SK-N-SH treated with all-trans-retinoic acid at 6 μM for 48 hours (cell line): ENCODE measurements around the gene MPP7.

ENCODE experiments used
- ATAC-seq: fragments of 200-7000 bp; cut with Tn5 transposase; 3 replicates; pipeline ENCODE4 v1.9.1; 2020; ENCODE audit warnings: mild to moderate bottlenecking, moderate library complexity
- ARNTL ChIP-seq: fragments of 450-650 bp; formaldehyde crosslinking; IDR thresholded peaks from 2 replicates; pipeline ENCODE4 v1.5.0; 2020; ENCODE audit warnings: low read depth, mild to moderate bottlenecking, moderate library complexity, borderline replicate concordance
- BACH2 ChIP-seq: fragments of 250-450 bp; sonication (Bioruptor Pico); IDR thresholded peaks from 2 replicates; pipeline ENCODE4 v1.9.0; 2021; ENCODE audit warnings: mild to moderate bottlenecking, borderline replicate concordance
- CSDC2 ChIP-seq: fragments of 250-450 bp; sonication (Bioruptor Pico); IDR thresholded peaks from 2 replicates; pipeline ENCODE4 v1.5.0; 2020; ENCODE audit warnings: mild to moderate bottlenecking, moderate library complexity
- ESRRG ChIP-seq: fragments of 250-450 bp; sonication (Bioruptor Pico); IDR thresholded peaks from 2 replicates; pipeline ENCODE4 v1.6.1; 2021; ENCODE audit warnings: mild to moderate bottlenecking
- GLIS3 ChIP-seq: fragments of 250-450 bp; sonication (Bioruptor Pico); IDR thresholded peaks from 2 replicates; pipeline ENCODE4 v1.5.0; 2020; ENCODE audit warnings: mild to moderate bottlenecking, moderate library complexity
- ISL1 ChIP-seq: fragments of 250-450 bp; sonication (Bioruptor Pico); IDR thresholded peaks from 2 replicates; pipeline ENCODE4 v2.1.2; 2022; ENCODE audit warnings: mild to moderate bottlenecking, moderate library complexity
- OSR1 ChIP-seq: fragments of 250-450 bp; sonication (Bioruptor Pico); IDR thresholded peaks from 2 replicates; pipeline ENCODE4 v1.8.0; 2022; ENCODE audit warnings: moderate library complexity, mild to moderate bottlenecking, inconsistent platforms
- PATZ1 ChIP-seq: fragments of 250-450 bp; sonication (Bioruptor Pico); IDR thresholded peaks from 2 replicates; pipeline ENCODE4 v1.8.0; 2020; ENCODE audit warnings: mild to moderate bottlenecking, moderate library complexity, borderline replicate concordance
- POU6F1 ChIP-seq: fragments of 250-450 bp; sonication (Bioruptor Pico); IDR thresholded peaks from 2 replicates; pipeline ENCODE4 v1.8.0; 2021; ENCODE audit warnings: low read depth, mild to moderate bottlenecking, moderate library complexity, borderline replicate concordance
- PPARA ChIP-seq: fragments of 250-450 bp; sonication (Bioruptor Pico); IDR thresholded peaks from 2 replicates; pipeline ENCODE4 v1.5.0; 2020; ENCODE audit warnings: mild to moderate bottlenecking, borderline replicate concordance
- RARB ChIP-seq: fragments of 250-450 bp; sonication (Bioruptor Pico); IDR thresholded peaks from 2 replicates; pipeline ENCODE4 v1.8.0; 2021; ENCODE audit warnings: mild to moderate bottlenecking, moderate library complexity
- SNAI2 ChIP-seq: fragments of 250-450 bp; sonication (Bioruptor Pico); IDR thresholded peaks from 2 replicates; pipeline ENCODE4 v1.5.0; 2020; ENCODE audit warnings: mild to moderate bottlenecking, moderate library complexity
- TCF4 ChIP-seq: fragments of 250-450 bp; sonication (Bioruptor Pico); IDR thresholded peaks from 2 replicates; pipeline ENCODE4 v1.8.0; 2021; ENCODE audit warnings: mild to moderate bottlenecking, moderate library complexity, borderline replicate concordance
- TSHZ2 ChIP-seq: fragments of 250-450 bp; sonication (Bioruptor Pico); IDR thresholded peaks from 2 replicates; pipeline ENCODE4 v1.5.0; 2020; ENCODE audit warnings: mild to moderate bottlenecking, moderate library complexity
- ZC3H10 ChIP-seq: fragments of 250-450 bp; sonication (Bioruptor Pico); IDR thresholded peaks from 2 replicates; pipeline ENCODE4 v1.5.1; 2021; ENCODE audit warnings: mild to moderate bottlenecking, moderate library complexity
- ZFP3 ChIP-seq: fragments of 250-450 bp; sonication (Bioruptor Pico); IDR thresholded peaks from 2 replicates; pipeline ENCODE4 v1.5.0; 2020; ENCODE audit warnings: mild to moderate bottlenecking, moderate library complexity
- ZNF565 ChIP-seq: fragments of 450-650 bp; formaldehyde crosslinking; conservative IDR thresholded peaks from 2 replicates; pipeline ENCODE4 v1.5.0; 2020; ENCODE audit warnings: low read depth, mild to moderate bottlenecking, moderate library complexity
- ZNF70 ChIP-seq: fragments of 450-650 bp; formaldehyde crosslinking; IDR thresholded peaks from 2 replicates; pipeline ENCODE4 v1.5.0; 2020; ENCODE audit warnings: mild to moderate bottlenecking, moderate library complexity
- ZNF8 ChIP-seq: fragments of 450-650 bp; formaldehyde crosslinking; IDR thresholded peaks from 2 replicates; pipeline ENCODE4 v1.5.0; 2020; ENCODE audit warnings: mild to moderate bottlenecking, moderate library complexity

MPP7 gene

GRCh38 chr10:28327491-28327880, 24.6 kb upstream of the MPP7 start:
- TF ChIP-seq BACH2 (no peak), CSDC2 (CRISPR knock-in tag) (no peak), ZNF8 (CRISPR knock-in tag) (no peak), TSHZ2 (CRISPR knock-in tag) (no peak), ZC3H10 (CRISPR knock-in tag) (no peak), ZNF565 (no peak), ISL1 (CRISPR knock-in tag) (no peak), GLIS3 (CRISPR knock-in tag) (no peak), SNAI2 (CRISPR knock-in tag) (no peak), OSR1 (CRISPR knock-in tag) (no peak), ARNTL (CRISPR knock-in tag) (no peak)
- ATAC-seq = no peak

- no peak for TF ChIP-seq SNAI2 (CRISPR knock-in tag)
- no peak for ATAC-seq
Measured at GRCh38 chr10:28326516-28327490, 23.9 kb upstream of the MPP7 start.

GRCh38 chr10:28320799-28321198, 17.9 kb upstream of the MPP7 start:
- no peak for ATAC-seq

More at GRCh38 chr10:28320799-28321198, 17.9 kb upstream of the MPP7 start:
- TF ChIP-seq ARNTL (CRISPR knock-in tag) = no peak
- TF ChIP-seq RARB (CRISPR knock-in tag) = no peak
- TF ChIP-seq SNAI2 (CRISPR knock-in tag) = no peak
- TF ChIP-seq GLIS3 (CRISPR knock-in tag) = no peak
- TF ChIP-seq ZNF565 = no peak
- TF ChIP-seq ESRRG (CRISPR knock-in tag) = no peak
- TF ChIP-seq PPARA (CRISPR knock-in tag) = no peak
- no peak for TF ChIP-seq TCF4 (CRISPR knock-in tag)
- no peak for TF ChIP-seq TSHZ2 (CRISPR knock-in tag)
- no peak for TF ChIP-seq BACH2
- no peak for TF ChIP-seq ZFP3
- no peak for TF ChIP-seq CSDC2 (CRISPR knock-in tag)
- TF ChIP-seq POU6F1 (CRISPR knock-in tag) = no peak
- TF ChIP-seq ZNF8 (CRISPR knock-in tag) = no peak
- TF ChIP-seq ZNF70 (CRISPR knock-in tag) = no peak
- no peak for TF ChIP-seq PATZ1 (CRISPR knock-in tag)
- no peak for TF ChIP-seq OSR1 (CRISPR knock-in tag)
